IPS-20b (cell line): ENCODE results near the gene SMIM36.

ENCODE experiments used
- H3K27ac ChIP-seq: one replicate; pipeline ENCODE4 v1.5.1; 2013; ENCODE audit warnings: low read length
- H3K27me3 ChIP-seq: 2 replicates; pipeline ENCODE4 v1.6.1; 2013; ENCODE audit warnings: mild to moderate bottlenecking, low read length, inconsistent platforms; ENCODE audit not compliant: insufficient read depth
- H3K36me3 ChIP-seq: 2 replicates; pipeline ENCODE4 v1.6.1; 2013; ENCODE audit warnings: low read depth, mild to moderate bottlenecking, inconsistent platforms, low read length, moderate library complexity; ENCODE audit not compliant: insufficient read depth
- H3K4me1 ChIP-seq: 2 replicates; pipeline ENCODE4 v1.6.1; 2013; ENCODE audit warnings: mild to moderate bottlenecking, control low read depth, inconsistent platforms, low read length, moderate library complexity; ENCODE audit not compliant: insufficient read depth
- H3K4me3 ChIP-seq: 2 replicates; pipeline ENCODE4 v1.5.1; 2013; ENCODE audit warnings: mild to moderate bottlenecking, low read length, inconsistent platforms
- H3K9ac ChIP-seq: 2 replicates; pipeline ENCODE4 v1.6.1; 2013; ENCODE audit warnings: low read depth, mild to moderate bottlenecking, inconsistent platforms, low read length, moderate library complexity
- H3K9me3 ChIP-seq: 2 replicates; pipeline ENCODE4 v1.6.1; 2013; ENCODE audit warnings: mild to moderate bottlenecking, low read depth, low read length, inconsistent platforms; ENCODE audit not compliant: insufficient read depth

SMIM36 gene

DNA sequence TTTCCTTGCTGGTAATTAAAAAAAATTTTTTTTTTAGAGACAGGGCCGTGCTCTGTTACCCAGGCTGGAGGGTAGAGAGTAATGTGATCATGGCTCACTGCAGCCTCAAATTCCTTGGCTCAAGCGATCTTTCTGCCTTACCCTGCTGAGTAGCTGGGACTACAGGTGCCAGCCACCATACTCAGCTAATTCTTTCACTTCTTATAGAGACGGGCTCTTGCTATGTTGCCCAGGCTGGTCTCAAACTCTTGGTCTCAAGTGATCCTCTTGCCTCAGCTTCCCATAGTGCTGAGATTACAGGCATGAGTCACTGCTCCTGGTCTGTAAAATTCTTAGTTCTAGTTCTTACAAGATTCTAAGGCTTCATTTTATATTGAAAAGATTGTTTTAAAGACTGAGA, 11.1 kb downstream of the SMIM36 start:
- no peaks in the 10 kb centered on the region for H3K36me3 ChIP-seq
- H3K27me3 ChIP-seq, result no peaks in the 10 kb centered on the region
- no peak overlapping the region for H3K9ac ChIP-seq
- no peak overlapping the region for H3K27ac ChIP-seq
- H3K4me1 ChIP-seq, result no peaks in the 10 kb centered on the region
- H3K9me3 ChIP-seq, result no peaks in the 10 kb centered on the region
- H3K4me3 ChIP-seq, result no peak overlapping the region

DNA sequence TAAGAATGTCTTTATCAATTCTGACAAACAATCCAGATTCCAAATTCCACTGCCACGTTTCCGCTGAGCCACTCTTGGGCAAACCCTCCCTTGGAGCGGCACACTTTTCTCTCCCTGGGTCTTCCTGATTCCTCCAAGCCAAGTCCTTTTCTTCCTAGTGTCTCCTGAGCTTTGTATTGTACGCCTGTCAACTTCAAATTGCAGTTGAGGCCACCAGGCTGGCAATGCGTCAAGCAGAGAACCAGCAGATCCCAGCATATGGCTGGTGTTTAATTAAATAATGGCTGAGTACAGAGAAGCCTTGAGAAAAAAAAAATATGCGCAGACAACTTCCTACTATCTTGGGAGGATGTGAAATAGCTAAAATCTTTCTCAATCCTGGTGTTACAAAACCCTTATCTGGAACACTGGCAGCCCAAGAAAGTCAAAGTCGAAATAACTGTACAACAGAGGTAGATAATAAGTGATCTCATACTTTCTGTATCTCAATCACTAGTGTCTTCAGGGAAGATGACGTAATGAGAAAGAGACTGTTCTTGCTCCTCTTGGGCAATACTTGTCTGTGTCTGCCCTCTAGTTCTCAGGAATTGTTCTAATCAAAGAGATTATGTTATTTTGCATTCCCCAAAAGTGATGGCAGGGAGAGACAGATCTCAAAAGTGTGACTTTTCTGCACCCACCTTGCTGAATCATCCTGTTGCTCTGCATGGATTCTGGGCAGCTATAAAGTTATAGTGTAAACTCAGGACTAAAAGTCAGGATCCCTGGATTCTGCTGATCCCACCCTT, 15.0 kb downstream of the SMIM36 start:
- Histone ChIP-seq H3K36me3 (no peaks in the 10 kb centered on the region), H3K27me3 (no peaks in the 10 kb centered on the region), H3K4me3 (no peak overlapping the region), H3K27ac (no peak overlapping the region), H3K4me1 (peaks cover 9% of the 10 kb centered on the region), H3K9me3 (no peaks in the 10 kb centered on the region), H3K9ac (no peak overlapping the region)

DNA sequence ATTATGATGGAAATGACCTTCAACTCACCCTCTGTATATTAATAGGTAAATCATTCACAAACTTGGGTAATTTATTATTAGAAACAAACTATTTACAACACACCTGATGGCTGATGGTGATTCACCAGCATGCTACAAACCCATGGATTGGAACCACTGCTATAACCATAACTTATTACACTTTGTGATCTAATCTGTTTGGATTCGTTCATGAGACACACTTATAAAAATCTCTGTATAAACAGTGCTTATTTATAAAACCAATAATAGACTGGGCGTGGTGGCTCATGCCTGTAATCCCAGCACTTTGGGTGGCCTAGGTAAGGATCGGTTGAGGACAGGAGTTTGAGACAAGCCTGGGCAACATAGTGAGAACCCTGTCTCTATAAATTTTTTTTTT, 16.0 kb downstream of the SMIM36 start:
- peaks cover 9% of the 10 kb centered on the region for H3K4me1 ChIP-seq
- H3K27ac ChIP-seq, result no peak overlapping the region
- H3K36me3 ChIP-seq, result no peaks in the 10 kb centered on the region
- no peak overlapping the region for H3K4me3 ChIP-seq
- H3K9ac ChIP-seq, result no peak overlapping the region
- no peaks in the 10 kb centered on the region for H3K9me3 ChIP-seq
- no peaks in the 10 kb centered on the region for H3K27me3 ChIP-seq

DNA sequence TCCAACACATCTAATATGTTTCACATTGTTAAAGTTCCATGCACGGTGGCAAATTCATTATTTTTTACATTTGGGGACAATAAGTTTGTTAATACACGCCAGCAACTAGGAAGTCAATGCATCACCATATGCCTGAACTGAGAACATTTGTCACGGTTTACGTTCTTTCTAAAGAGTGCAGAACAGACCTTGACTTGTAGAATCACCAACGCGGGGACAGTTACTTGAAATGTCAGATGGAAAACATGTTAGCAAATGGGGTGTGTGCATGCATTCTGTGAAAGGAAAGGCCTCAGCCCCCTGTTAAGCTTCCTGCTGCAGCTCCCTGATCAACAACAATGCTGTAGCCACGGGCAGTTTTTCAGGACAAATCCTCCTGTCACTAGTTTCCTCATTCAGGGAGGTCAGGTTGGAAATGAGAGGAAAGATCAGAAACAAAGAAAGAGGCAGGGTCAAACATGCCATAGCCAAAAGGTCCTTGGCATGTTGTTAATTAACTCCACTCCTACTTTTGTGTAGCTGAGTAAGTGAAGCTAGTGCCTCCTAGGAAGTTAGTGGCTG, 18.4 kb downstream of the SMIM36 start:
- no peaks in the 10 kb centered on the region for H3K27me3 ChIP-seq
- H3K9me3 ChIP-seq, result no peaks in the 10 kb centered on the region
- H3K27ac ChIP-seq, result no peak overlapping the region
- no peaks in the 10 kb centered on the region for H3K36me3 ChIP-seq
- peaks cover 9% of the 10 kb centered on the region for H3K4me1 ChIP-seq
- no peak overlapping the region for H3K9ac ChIP-seq
- no peak overlapping the region for H3K4me3 ChIP-seq

- Histone ChIP-seq H3K36me3 (no peaks in the 10 kb centered on the region), H3K9ac (no peak overlapping the region), H3K4me3 (no peak overlapping the region), H3K27ac (no peak overlapping the region), H3K4me1 (peaks cover 9% of the 10 kb centered on the region), H3K9me3 (no peaks in the 10 kb centered on the region), H3K27me3 (no peaks in the 10 kb centered on the region)
Observed at GRCh38 chr17:55490376-55490775, 20.9 kb downstream of the SMIM36 start.

GRCh38 chr17:55487695-55488432, 23.4 kb downstream of the SMIM36 start:
- no peak overlapping the region for H3K9ac ChIP-seq
- H3K36me3 ChIP-seq, result no peaks in the 10 kb centered on the region
- H3K27me3 ChIP-seq, result no peaks in the 10 kb centered on the region
- H3K27ac ChIP-seq, result no peak overlapping the region
- H3K9me3 ChIP-seq, result no peaks in the 10 kb centered on the region
- H3K4me3 ChIP-seq, result no peak overlapping the region
- peaks cover 4% of the 10 kb centered on the region for H3K4me1 ChIP-seq

GRCh38 chr17:55484575-55484974, 26.7 kb downstream of the SMIM36 start:
- Histone ChIP-seq H3K9me3 (no peaks in the 10 kb centered on the region), H3K9ac (no peak overlapping the region), H3K4me1 (no peaks in the 10 kb centered on the region; the same call in 1 of the 2 replicates), H3K27ac (no peak overlapping the region), H3K27me3 (no peaks in the 10 kb centered on the region), H3K4me3 (no peak overlapping the region), H3K36me3 (no peaks in the 10 kb centered on the region)

- Histone ChIP-seq H3K27me3 (no peaks in the 10 kb centered on the region), H3K9me3 (no peaks in the 10 kb centered on the region)
Observed at GRCh38 chr17:55482591-55483389, 28.5 kb downstream of the SMIM36 start.

DNA sequence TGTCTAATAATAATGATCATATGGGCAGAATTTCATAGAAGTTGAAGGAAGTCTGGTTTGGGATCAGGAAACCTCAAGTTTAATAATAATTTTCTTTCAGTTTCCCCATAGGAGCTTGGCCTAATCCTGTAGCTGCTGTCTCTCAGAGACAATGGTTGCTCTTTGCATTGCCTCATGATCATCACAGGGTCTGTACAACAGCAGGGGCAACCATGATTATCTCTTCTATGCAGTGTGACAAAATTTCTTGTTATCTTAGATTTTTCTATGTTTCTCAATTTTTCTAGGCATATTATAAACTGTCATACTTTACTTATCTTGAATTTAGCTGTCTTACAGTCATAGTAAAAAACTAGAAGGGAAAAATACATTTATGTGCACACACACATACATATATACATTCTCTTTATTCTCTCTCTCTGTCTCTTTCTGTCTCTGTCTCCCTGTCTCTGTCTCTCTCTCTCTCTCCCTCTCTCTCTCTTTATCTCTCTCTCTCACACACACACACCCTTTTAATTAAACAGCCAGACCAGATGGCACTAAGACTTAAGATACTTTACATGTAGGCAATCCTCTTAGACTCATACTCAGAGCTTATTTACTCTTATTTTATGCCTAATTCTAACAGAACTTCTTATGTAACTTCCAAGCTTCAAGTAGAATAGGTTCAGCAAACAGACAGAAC, 30.5 kb downstream of the SMIM36 start:
- Histone ChIP-seq H3K9me3 (no peaks in the 10 kb centered on the region), H3K9ac (no peak overlapping the region), H3K27ac (no peak overlapping the region), H3K4me1 (0 out of 2 replicates have a peak, but pooled peaks cover 3% of the 10 kb centered on the region), H3K27me3 (no peaks in the 10 kb centered on the region), H3K4me3 (no peak overlapping the region), H3K36me3 (no peaks in the 10 kb centered on the region)

More at GRCh38 chr17:55482591-55483389, 28.5 kb downstream of the SMIM36 start:
- Histone ChIP-seq H3K4me3 (no peak overlapping the region), H3K9ac (no peak overlapping the region), H3K36me3 (no peaks in the 10 kb centered on the region), H3K27ac (no peak overlapping the region), H3K4me1 (peaks cover 3% of the 10 kb centered on the region; the same call in 1 of the 2 replicates)

DNA sequence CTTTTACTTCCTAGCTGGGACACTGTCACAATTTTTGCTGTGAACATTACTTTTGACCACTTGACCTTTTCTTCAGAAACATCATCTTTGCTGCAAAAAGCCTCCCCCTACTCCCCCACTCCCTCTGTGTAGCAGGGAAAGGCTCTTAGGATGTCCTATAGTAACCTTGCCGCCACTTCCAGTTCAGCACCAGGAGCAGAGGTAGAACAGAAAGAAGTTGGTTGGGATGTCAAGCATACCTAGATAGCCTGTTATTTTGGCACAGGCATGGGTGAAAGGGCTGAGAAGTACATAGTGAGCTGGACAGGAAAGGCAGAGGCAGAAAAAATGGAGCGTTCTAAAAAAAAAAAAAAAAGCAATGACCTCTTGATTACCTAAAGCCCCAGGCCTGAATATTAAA, 31.3 kb downstream of the SMIM36 start:
- no peaks in the 10 kb centered on the region for H3K36me3 ChIP-seq
- H3K4me1 ChIP-seq, result 0 out of 2 replicates have a peak, but pooled peaks cover 3% of the 10 kb centered on the region
- H3K27me3 ChIP-seq, result no peaks in the 10 kb centered on the region
- no peaks in the 10 kb centered on the region for H3K9me3 ChIP-seq
- no peak overlapping the region for H3K27ac ChIP-seq
- H3K4me3 ChIP-seq, result no peak overlapping the region
- H3K9ac ChIP-seq, result no peak overlapping the region

DNA sequence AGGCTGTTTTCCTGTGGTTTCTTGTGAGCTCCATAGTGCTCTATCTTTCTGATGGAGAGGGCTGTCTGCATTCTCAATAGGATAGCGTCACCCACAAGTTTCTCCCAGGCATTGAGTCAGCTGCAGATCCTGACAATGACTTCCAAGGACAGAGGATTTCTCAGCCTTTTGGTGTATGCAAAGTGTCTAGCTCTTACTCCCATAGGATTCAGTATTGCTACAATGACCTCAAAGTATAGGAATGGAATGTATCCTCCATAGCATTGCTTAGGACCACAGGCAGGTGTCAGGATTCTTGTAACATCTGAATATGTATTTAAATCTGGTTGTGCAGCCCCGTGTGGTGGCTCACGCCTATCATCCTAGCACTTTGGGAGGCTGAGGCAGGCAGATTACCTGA, 32.3 kb downstream of the SMIM36 start:
- no peaks in the 10 kb centered on the region for H3K27me3 ChIP-seq
- H3K27ac ChIP-seq, result no peak overlapping the region
- H3K9me3 ChIP-seq, result no peaks in the 10 kb centered on the region
- 0 out of 2 replicates have a peak, but pooled peaks cover 3% of the 10 kb centered on the region for H3K4me1 ChIP-seq
- no peak overlapping the region for H3K9ac ChIP-seq
- H3K36me3 ChIP-seq, result no peaks in the 10 kb centered on the region
- H3K4me3 ChIP-seq, result no peak overlapping the region
